ENCODE data around the gene MRPL24. TPM values are rescaled to one million over a fixed set of nuclear protein-coding genes. Genes with fewer than 3 reads are reported as not detected.

Gene MRPL24
- total RNA-seq, 2 donors from 2014 or later: 39.1 to 86.7 TPM

- intact Hi-C loops (cut with DNase I): no loop called here
- no peaks in the 10 kb centered on the region for H3K9me3 ChIP-seq
- H3K27me3 ChIP-seq: no peaks in the 10 kb centered on the region
- H3K36me3 ChIP-seq: no peaks in the 10 kb centered on the region
- DNase-seq: no peak
- H3K27ac ChIP-seq: no peak overlapping the region
- no peak overlapping the region for H3K4me3 ChIP-seq
- H3K9ac ChIP-seq (ENCODE audit: low read depth in 2 of 2, low read length in 2 of 2): no peak overlapping the region
- no peak for TF ChIP-seq CTCF (IDR thresholded peaks at IDR 0.05)
- no peaks in the 10 kb centered on the region for H3K4me1 ChIP-seq
Observed at GRCh38 chr1:156781585-156782186, 40.8 kb upstream of the MRPL24 start.

- Histone ChIP-seq H3K4me3 (no peak overlapping the region), H3K36me3 (no peaks in the 10 kb centered on the region), H3K4me1 (no peaks in the 10 kb centered on the region), H3K9me3 (no peaks in the 10 kb centered on the region), H3K9ac (ENCODE audit: low read depth in 2 of 2, low read length in 2 of 2) (no peak overlapping the region), H3K27me3 (no peaks in the 10 kb centered on the region), H3K27ac (no peak overlapping the region)
- DNase-seq: no peak
- intact Hi-C loops (cut with DNase I): no loop called here
- TF ChIP-seq CTCF (IDR thresholded peaks at IDR 0.05): no peak
Observed at GRCh38 chr1:156777573-156777972, 36.7 kb upstream of the MRPL24 start.

GRCh38 chr1:156776942-156777341 is 36.1 kb upstream of the MRPL24 start:
- no peaks in the 10 kb centered on the region for H3K4me1 ChIP-seq
- H3K27me3 ChIP-seq: no peaks in the 10 kb centered on the region
- no peak for DNase-seq
- H3K36me3 ChIP-seq: no peaks in the 10 kb centered on the region
- intact Hi-C loops (cut with DNase I): no loop called here
- H3K27ac ChIP-seq: no peak overlapping the region
- H3K4me3 ChIP-seq: no peak overlapping the region
- H3K9ac ChIP-seq (ENCODE audit: low read depth in 2 of 2, low read length in 2 of 2): no peak overlapping the region
- no peaks in the 10 kb centered on the region for H3K9me3 ChIP-seq
- no peak for TF ChIP-seq CTCF (IDR thresholded peaks at IDR 0.05)

- Histone ChIP-seq H3K27me3 (no peaks in the 10 kb centered on the region), H3K9ac (ENCODE audit: low read depth in 2 of 2, low read length in 2 of 2) (no peak overlapping the region), H3K4me1 (no peaks in the 10 kb centered on the region), H3K4me3 (no peak overlapping the region), H3K36me3 (peaks cover 3% of the 10 kb centered on the region), H3K27ac (no peak overlapping the region), H3K9me3 (no peaks in the 10 kb centered on the region)
- no peak for TF ChIP-seq CTCF (IDR thresholded peaks at IDR 0.05)
- intact Hi-C loops (cut with DNase I): no loop called here
- DNase-seq: no peak
Observed at GRCh38 chr1:156775799-156776198, 34.9 kb upstream of the MRPL24 start.

- H3K36me3 ChIP-seq: peaks cover 3% of the 10 kb centered on the region
- intact Hi-C loops (cut with DNase I): loop anchor here (5.0 kb wide), 1 partner anchor 36 kb away; no protein-coding TSS in a partner anchor
- DNase-seq: no peak
- H3K4me3 ChIP-seq: no peak overlapping the region
- H3K27me3 ChIP-seq: no peaks in the 10 kb centered on the region
- H3K9me3 ChIP-seq: no peaks in the 10 kb centered on the region
- no peak overlapping the region for H3K27ac ChIP-seq
- H3K9ac ChIP-seq (ENCODE audit: low read depth in 2 of 2, low read length in 2 of 2): no peak overlapping the region
- no peak for TF ChIP-seq CTCF (IDR thresholded peaks at IDR 0.05)
- peaks cover 12% of the 10 kb centered on the region for H3K4me1 ChIP-seq
Observed at GRCh38 chr1:156773607-156774006, 32.7 kb upstream of the MRPL24 start.

Measured in colonic mucosa (tissue), 4 donors.